ENCODE measurements around the gene MCTP1. TPM values are rescaled to one million over a fixed set of nuclear protein-coding genes. Genes with fewer than 3 reads are reported as not detected.

MCTP1 gene
- total and polyA plus RNA-seq, 2 experiments from 2014 or later: 0.23 TPM; not detected in 1

- in situ Hi-C loops (cut with MboI): no loop called here
- 4 to 8% methylated on average over 5 of the region's 5 CpGs for WGBS, 2 experiments (ENCODE audit: low coverage in 1 of 2, low lambda C conversion rate in 2 of 2, missing lambda C conversion rate in 2 of 2)
- TF ChIP-seq EZH2 (IDR thresholded peaks at IDR 0.05; ENCODE audit: insufficient read depth, poor library complexity, severe bottlenecking): no peak
- no peak for TF ChIP-seq EZH2phosphoT487 (IDR thresholded peaks at IDR 0.05; ENCODE audit: insufficient read depth, low read depth)
Observed at GRCh38 chr5:94776167-94776566, 508.7 kb downstream of the MCTP1 start.

GRCh38 chr5:94775088-94775487, 509.8 kb downstream of the MCTP1 start:
- Histone ChIP-seq H3K79me2 (ENCODE audit: insufficient read depth) (no peaks in the 10 kb centered on the region), H3K4me2 (ENCODE audit: unreplicated experiment) (no peak overlapping the region), H3K4me1 (ENCODE audit: insufficient read depth) (peaks cover 15% of the 10 kb centered on the region), H3F3A (ENCODE audit: insufficient read depth) (peaks cover 4% of the 10 kb centered on the region), H3K9me2 (ENCODE audit: insufficient read depth) (no peaks in the 10 kb centered on the region), H3K9me3 (ENCODE audit: low read depth) (no peaks in the 10 kb centered on the region), H3K4me3 (no peak overlapping the region), H3K27me3 (replicated peaks; ENCODE audit: insufficient read depth) (0 out of 2 replicates have a peak, but pooled peaks cover 14% of the 10 kb centered on the region), H3K36me3 (ENCODE audit: low read depth) (no peaks in the 10 kb centered on the region), H2AFZ (no peak overlapping the region), H4K20me1 (ENCODE audit: insufficient read depth) (no peaks in the 10 kb centered on the region), H3K9ac (no peak overlapping the region), H3K27ac (no peak overlapping the region)
- TF ChIP-seq EZH2phosphoT487 (IDR thresholded peaks at IDR 0.05; ENCODE audit: insufficient read depth, low read depth): no peak
- no peak for TF ChIP-seq EZH2 (IDR thresholded peaks at IDR 0.05; ENCODE audit: insufficient read depth, poor library complexity, severe bottlenecking)
- in situ Hi-C loops (cut with MboI): no loop called here
- no peak for DNase-seq
- 16 to 17% methylated on average over 2 of the region's 2 CpGs for WGBS, 2 experiments (ENCODE audit: low coverage in 1 of 2, low lambda C conversion rate in 2 of 2, missing lambda C conversion rate in 2 of 2)

More at GRCh38 chr5:94776167-94776566, 508.7 kb downstream of the MCTP1 start:
- Histone ChIP-seq H3K4me2 (ENCODE audit: unreplicated experiment) (peak overlapping the region; percentile 19), H4K20me1 (ENCODE audit: insufficient read depth) (no peaks in the 10 kb centered on the region), H3K27me3 (replicated peaks; ENCODE audit: insufficient read depth) (peaks cover 19% of the 10 kb centered on the region; the same call in 1 of the 2 replicates), H3K9me3 (ENCODE audit: low read depth) (no peaks in the 10 kb centered on the region), H3K36me3 (ENCODE audit: low read depth) (no peaks in the 10 kb centered on the region), H3K9me2 (ENCODE audit: insufficient read depth) (no peaks in the 10 kb centered on the region), H3K9ac (no peak overlapping the region), H3K4me3 (no peak overlapping the region), H3K79me2 (ENCODE audit: insufficient read depth) (no peaks in the 10 kb centered on the region), H3K4me1 (ENCODE audit: insufficient read depth) (peaks cover 15% of the 10 kb centered on the region), H3K27ac (no peak overlapping the region), H2AFZ (no peak overlapping the region), H3F3A (ENCODE audit: insufficient read depth) (peaks cover 4% of the 10 kb centered on the region)
- peak; percentile 70 for DNase-seq

- Histone ChIP-seq H3K27me3 (replicated peaks; ENCODE audit: insufficient read depth) (peaks cover 8% of the 10 kb centered on the region), H3K9ac (no peak overlapping the region), H3K9me3 (ENCODE audit: low read depth) (no peaks in the 10 kb centered on the region), H3K36me3 (ENCODE audit: low read depth) (no peaks in the 10 kb centered on the region), H3K9me2 (ENCODE audit: insufficient read depth) (no peaks in the 10 kb centered on the region), H3K4me3 (no peak overlapping the region), H3K4me2 (ENCODE audit: unreplicated experiment) (no peak overlapping the region), H3K27ac (no peak overlapping the region), H3K4me1 (ENCODE audit: insufficient read depth) (peaks cover 13% of the 10 kb centered on the region), H3K79me2 (ENCODE audit: insufficient read depth) (no peaks in the 10 kb centered on the region), H4K20me1 (ENCODE audit: insufficient read depth) (no peaks in the 10 kb centered on the region), H2AFZ (no peak overlapping the region), H3F3A (ENCODE audit: insufficient read depth) (peaks cover 2% of the 10 kb centered on the region; the same call in 1 of the 2 replicates)
- TF ChIP-seq EZH2 (IDR thresholded peaks at IDR 0.05; ENCODE audit: insufficient read depth, poor library complexity, severe bottlenecking) (no peak), EZH2phosphoT487 (IDR thresholded peaks at IDR 0.05; ENCODE audit: insufficient read depth, low read depth) (no peak)
- in situ Hi-C loops (cut with MboI): no loop called here
- no peak for DNase-seq
- 40 to 48% methylated on average over 2 of the region's 2 CpGs for WGBS, 2 experiments (ENCODE audit: low coverage in 1 of 2, low lambda C conversion rate in 2 of 2, missing lambda C conversion rate in 2 of 2)
Observed at GRCh38 chr5:94771742-94772141, 513.2 kb downstream of the MCTP1 start.

GRCh38 chr5:94769996-94770395, 514.9 kb downstream of the MCTP1 start:
- in situ Hi-C loops (cut with MboI): no loop called here
- 3 to 5% methylated on average over 7 of the region's 7 CpGs for WGBS, 2 experiments (ENCODE audit: low coverage in 1 of 2, low lambda C conversion rate in 2 of 2, missing lambda C conversion rate in 2 of 2)
- Histone ChIP-seq H3K9me3 (ENCODE audit: low read depth) (no peaks in the 10 kb centered on the region), H3K79me2 (ENCODE audit: insufficient read depth) (no peaks in the 10 kb centered on the region), H4K20me1 (ENCODE audit: insufficient read depth) (no peaks in the 10 kb centered on the region), H3K27me3 (replicated peaks; ENCODE audit: insufficient read depth) (peaks cover 10% of the 10 kb centered on the region), H3K4me3 (no peak overlapping the region), H3K4me2 (ENCODE audit: unreplicated experiment) (no peak overlapping the region), H3F3A (ENCODE audit: insufficient read depth) (no peaks in the 10 kb centered on the region), H3K9me2 (ENCODE audit: insufficient read depth) (no peaks in the 10 kb centered on the region), H2AFZ (no peak overlapping the region), H3K27ac (no peak overlapping the region), H3K36me3 (ENCODE audit: low read depth) (no peaks in the 10 kb centered on the region), H3K9ac (no peak overlapping the region), H3K4me1 (ENCODE audit: insufficient read depth) (no peaks in the 10 kb centered on the region; the same call in 1 of the 2 replicates)
- no peak for DNase-seq
- TF ChIP-seq EZH2 (IDR thresholded peaks at IDR 0.05; ENCODE audit: insufficient read depth, poor library complexity, severe bottlenecking) (no peak), EZH2phosphoT487 (IDR thresholded peaks at IDR 0.05; ENCODE audit: insufficient read depth, low read depth) (no peak)

- no peak overlapping the region for H3K9ac ChIP-seq
- H3K9me2 ChIP-seq (ENCODE audit: insufficient read depth): no peaks in the 10 kb centered on the region
- H3F3A ChIP-seq (ENCODE audit: insufficient read depth): no peaks in the 10 kb centered on the region
- no peak overlapping the region for H3K4me3 ChIP-seq
- H3K27me3 ChIP-seq (replicated peaks; ENCODE audit: insufficient read depth): peaks cover 8% of the 10 kb centered on the region
- no peaks in the 10 kb centered on the region for H3K79me2 ChIP-seq (ENCODE audit: insufficient read depth)
- WGBS, 2 experiments (ENCODE audit: low coverage in 1 of 2, low lambda C conversion rate in 2 of 2, missing lambda C conversion rate in 2 of 2): 10 to 13% methylated on average over 4 of the region's 4 CpGs
- in situ Hi-C loops (cut with MboI): no loop called here
- no peak overlapping the region for H2AFZ ChIP-seq
- no peaks in the 10 kb centered on the region for H3K9me3 ChIP-seq (ENCODE audit: low read depth)
- H4K20me1 ChIP-seq (ENCODE audit: insufficient read depth): no peaks in the 10 kb centered on the region
- H3K4me1 ChIP-seq (ENCODE audit: insufficient read depth): no peaks in the 10 kb centered on the region
- no peaks in the 10 kb centered on the region for H3K36me3 ChIP-seq (ENCODE audit: low read depth)
- H3K4me2 ChIP-seq (ENCODE audit: unreplicated experiment): no peak overlapping the region
- H3K27ac ChIP-seq: no peak overlapping the region
- no peak for TF ChIP-seq EZH2 (IDR thresholded peaks at IDR 0.05; ENCODE audit: insufficient read depth, poor library complexity, severe bottlenecking)
- TF ChIP-seq EZH2phosphoT487 (IDR thresholded peaks at IDR 0.05; ENCODE audit: insufficient read depth, low read depth): no peak
- no peak for DNase-seq
Observed at GRCh38 chr5:94761786-94762185, 523.1 kb downstream of the MCTP1 start.

All from GM23248 (cell line).